Activated T-helper 2 cell treated with anti-CD3 and anti-CD28 coated beads, Interferon-gamma antibody, Interleukin-2, Interleukin-4, amounts not matched to agents 10 μg/mL and 5 μg/mL and 100 μg/mL, durations not matched to agents 14 hours and 24 hours and 36 hours (primary cell): ENCODE results near the gene NEURL1. TPM values are rescaled to one million over a fixed set of nuclear protein-coding genes. Genes with fewer than 3 reads are reported as not detected.

ENCODE experiments used
- DNase-seq: peaks from one replicate; pipeline ENCODE4 v3.0.0; 2021; ENCODE audit warnings: low spot score
- H3K27ac Mint-ChIP-seq: one replicate; pipeline ENCODE4 v1.8.0; 2021; ENCODE audit warnings: mixed read lengths
- H3K27me3 Mint-ChIP-seq: one replicate; pipeline ENCODE4 v1.8.0; 2021; ENCODE audit warnings: low read depth, mixed read lengths
- H3K36me3 Mint-ChIP-seq: one replicate; pipeline ENCODE4 v1.8.0; 2021; ENCODE audit warnings: low read depth, mixed read lengths
- H3K4me1 Mint-ChIP-seq: one replicate; pipeline ENCODE4 v1.8.0; 2021; ENCODE audit warnings: low read depth, mixed read lengths
- H3K4me3 Mint-ChIP-seq: one replicate; pipeline ENCODE4 v1.8.0; 2021; ENCODE audit warnings: low read depth, mild to moderate bottlenecking, moderate library complexity, mixed read lengths
- H3K9me3 Mint-ChIP-seq: one replicate; pipeline ENCODE4 v1.8.0; 2021; ENCODE audit warnings: mixed read lengths
- intact Hi-C: fragments of 100-400 bp; cut with micrococcal nuclease; formaldehyde crosslinking; loops from one replicate; pipeline ENCODE4 v1.15.1; 2023
- total RNA-seq: library from RNA; stranded (reverse); gene quantifications from 2 replicates; pipeline ENCODE4 v1.2.3, GENCODE V29; 2022

NEURL1 gene, protein sequence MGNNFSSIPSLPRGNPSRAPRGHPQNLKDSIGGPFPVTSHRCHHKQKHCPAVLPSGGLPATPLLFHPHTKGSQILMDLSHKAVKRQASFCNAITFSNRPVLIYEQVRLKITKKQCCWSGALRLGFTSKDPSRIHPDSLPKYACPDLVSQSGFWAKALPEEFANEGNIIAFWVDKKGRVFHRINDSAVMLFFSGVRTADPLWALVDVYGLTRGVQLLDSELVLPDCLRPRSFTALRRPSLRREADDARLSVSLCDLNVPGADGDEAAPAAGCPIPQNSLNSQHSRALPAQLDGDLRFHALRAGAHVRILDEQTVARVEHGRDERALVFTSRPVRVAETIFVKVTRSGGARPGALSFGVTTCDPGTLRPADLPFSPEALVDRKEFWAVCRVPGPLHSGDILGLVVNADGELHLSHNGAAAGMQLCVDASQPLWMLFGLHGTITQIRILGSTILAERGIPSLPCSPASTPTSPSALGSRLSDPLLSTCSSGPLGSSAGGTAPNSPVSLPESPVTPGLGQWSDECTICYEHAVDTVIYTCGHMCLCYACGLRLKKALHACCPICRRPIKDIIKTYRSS
- 1.7 and 2.2 TPM in 2 replicates for total RNA-seq

DNA sequence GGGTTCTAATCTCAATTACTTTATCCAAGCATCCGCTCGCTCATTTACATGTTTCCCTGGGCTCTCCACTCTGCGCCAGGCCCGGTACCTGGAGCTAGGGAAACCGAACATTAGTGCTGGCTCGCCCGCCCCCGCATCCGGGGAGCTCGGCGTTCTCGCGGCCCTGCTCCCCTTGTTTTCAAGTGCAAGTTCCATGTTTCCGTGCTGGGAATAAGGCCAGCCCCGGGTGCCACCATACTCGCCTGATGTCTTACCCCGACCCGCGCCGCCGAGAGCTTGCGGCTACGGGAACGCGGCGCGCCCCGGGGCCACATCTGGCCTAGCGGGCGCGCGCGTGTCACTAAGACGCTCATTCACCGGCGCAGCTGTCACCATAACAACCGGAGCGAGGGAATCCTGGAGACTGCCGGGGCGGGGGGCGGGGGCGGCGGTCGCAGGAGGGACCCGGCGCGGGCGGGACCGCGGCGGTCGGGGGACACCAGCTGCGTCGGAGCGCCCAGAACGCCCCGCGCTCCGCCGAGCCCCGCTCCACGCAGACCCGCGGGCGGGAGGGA, at the start of gene NEURL1:
NEURL1 (plus strand) TSS at position 344 of the 554 bp plus-strand sequence. CDS start 683 bp downstream, outside the sequence.
- Mint-ChIP-seq H3K27ac (no peak within 1 kb of the TSS), H3K36me3 (no peaks in the 10 kb centered on the region), H3K27me3 (peaks cover 53% of the 10 kb centered on the region), H3K4me3 (peak within 1 kb of the TSS; percentile 77), H3K9me3 (no peaks in the 10 kb centered on the region), H3K4me1 (peaks cover 15% of the 10 kb centered on the region)
- intact Hi-C loops = loop anchor here (5.0 kb wide), 1 partner anchor 89 kb away; no protein-coding TSS in a partner anchor
- no peak for DNase-seq

DNA sequence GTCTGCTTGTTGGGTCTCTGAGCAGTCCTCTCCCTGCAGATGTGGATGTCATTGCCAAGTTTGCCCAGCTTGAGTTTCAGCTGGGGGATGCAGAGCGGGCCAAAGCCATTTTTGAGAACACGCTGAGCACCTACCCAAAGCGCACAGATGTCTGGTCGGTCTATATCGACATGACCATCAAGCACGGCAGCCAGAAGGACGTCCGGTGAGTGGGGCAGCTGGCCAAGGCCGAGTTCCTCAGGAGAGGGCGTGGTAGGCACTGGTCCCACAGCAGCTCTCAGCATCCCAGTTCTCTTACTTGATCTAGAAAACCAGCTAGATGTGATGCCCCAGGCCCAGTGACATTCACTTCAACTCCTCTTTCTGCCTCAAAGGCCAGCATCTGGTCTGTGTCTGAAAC, 49.0 kb upstream of the NEURL1 start:
- Mint-ChIP-seq H3K4me3 (no peak overlapping the region), H3K27ac (no peak overlapping the region), H3K4me1 (peaks cover 24% of the 10 kb centered on the region), H3K27me3 (no peaks in the 10 kb centered on the region), H3K36me3 (peaks cover 83% of the 10 kb centered on the region), H3K9me3 (no peaks in the 10 kb centered on the region)
- intact Hi-C loops = no loop called here
- DNase-seq = no peak

DNA sequence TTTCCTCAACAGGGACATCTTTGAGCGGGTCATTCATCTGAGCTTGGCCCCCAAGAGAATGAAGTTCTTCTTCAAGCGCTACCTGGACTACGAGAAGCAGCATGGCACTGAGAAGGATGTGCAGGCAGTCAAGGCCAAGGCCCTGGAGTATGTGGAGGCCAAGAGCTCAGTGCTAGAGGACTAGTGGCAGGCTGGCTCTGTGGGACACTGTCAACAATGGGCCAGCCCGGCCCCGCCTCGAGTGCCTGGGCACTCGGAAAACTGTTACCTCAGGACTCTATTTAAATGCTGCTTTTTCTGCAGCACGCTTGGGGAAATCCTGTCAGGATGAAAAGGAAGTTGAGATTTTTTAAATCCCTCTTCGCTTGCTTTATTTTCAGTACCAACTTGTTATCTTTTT, 48.1 kb upstream of the NEURL1 start:
- H3K27me3 Mint-ChIP-seq = no peaks in the 10 kb centered on the region
- DNase-seq = no peak
- H3K27ac Mint-ChIP-seq = no peak overlapping the region
- peaks cover 30% of the 10 kb centered on the region for H3K4me1 Mint-ChIP-seq
- H3K4me3 Mint-ChIP-seq = no peak overlapping the region
- H3K36me3 Mint-ChIP-seq = peaks cover 82% of the 10 kb centered on the region
- no peaks in the 10 kb centered on the region for H3K9me3 Mint-ChIP-seq
- intact Hi-C loops = no loop called here

DNA sequence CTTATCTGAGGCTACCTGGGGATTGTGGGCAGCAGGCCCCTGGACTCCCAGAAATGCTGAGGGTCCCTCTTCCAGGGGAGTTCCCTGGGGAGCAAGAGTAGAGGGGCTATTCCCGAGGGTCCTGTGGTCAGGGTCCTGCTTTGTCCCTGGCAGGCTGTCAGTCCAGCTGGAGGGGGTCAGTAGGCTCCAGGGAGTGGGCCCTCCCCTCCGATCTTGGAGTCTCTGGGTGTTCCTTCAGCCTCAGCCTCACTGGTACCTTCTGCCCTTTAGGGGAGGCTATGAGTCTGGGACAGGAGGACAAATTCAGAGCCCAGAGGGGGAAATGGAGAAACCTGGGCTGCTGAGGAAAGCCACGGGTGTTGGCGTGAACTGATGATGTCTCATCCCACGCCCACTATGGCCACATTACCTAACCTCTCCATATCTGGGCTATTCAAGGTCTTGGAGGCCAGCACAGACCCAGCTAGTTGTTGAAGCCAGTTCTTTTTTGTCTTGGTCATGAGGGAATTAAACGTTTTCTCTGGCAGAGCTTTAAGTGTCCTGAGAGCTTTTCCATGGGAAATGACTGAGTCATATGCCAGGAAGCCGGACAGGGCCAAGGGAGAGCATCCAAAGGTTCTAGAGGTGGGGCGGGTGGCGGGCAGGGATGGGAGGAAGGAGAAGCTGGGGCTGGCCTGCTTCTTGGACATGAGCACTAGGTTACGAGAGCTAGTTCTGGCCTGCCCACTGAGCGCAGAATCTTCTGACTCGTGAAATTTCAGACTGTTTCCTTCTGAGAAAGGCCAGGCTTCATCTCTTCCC, 47.5 kb upstream of the NEURL1 start:
- Mint-ChIP-seq H3K9me3 (no peaks in the 10 kb centered on the region), H3K36me3 (peaks cover 83% of the 10 kb centered on the region), H3K27me3 (no peaks in the 10 kb centered on the region), H3K27ac (no peak overlapping the region), H3K4me1 (peaks cover 36% of the 10 kb centered on the region), H3K4me3 (no peak overlapping the region)
- DNase-seq = no peak
- intact Hi-C loops = no loop called here

DNA sequence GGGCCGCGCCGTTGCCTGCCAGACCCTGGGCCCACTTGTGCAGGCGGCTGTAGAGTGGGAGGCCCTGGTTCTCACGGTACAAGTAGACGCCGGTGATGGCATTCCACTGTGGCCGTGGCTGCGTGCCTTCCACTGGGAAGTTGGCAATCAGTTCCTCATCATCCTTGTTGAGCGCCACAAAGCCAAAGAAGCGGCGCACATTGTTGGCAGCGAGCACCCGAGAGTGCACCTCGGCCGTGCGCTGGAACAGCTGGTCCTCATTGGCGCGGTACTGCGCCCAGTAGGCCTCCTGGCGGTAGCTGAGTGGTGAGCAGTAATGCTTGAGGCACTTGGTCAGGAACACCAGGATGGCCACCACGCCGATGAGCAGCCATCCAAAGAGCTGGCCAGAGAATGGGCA, 46.3 kb upstream of the NEURL1 start:
- H3K36me3 Mint-ChIP-seq = peaks cover 83% of the 10 kb centered on the region
- peaks cover 41% of the 10 kb centered on the region for H3K4me1 Mint-ChIP-seq
- no peak overlapping the region for H3K27ac Mint-ChIP-seq
- DNase-seq = no peak
- H3K4me3 Mint-ChIP-seq = no peak overlapping the region
- intact Hi-C loops = no loop called here
- H3K27me3 Mint-ChIP-seq = no peaks in the 10 kb centered on the region
- H3K9me3 Mint-ChIP-seq = no peaks in the 10 kb centered on the region

DNA sequence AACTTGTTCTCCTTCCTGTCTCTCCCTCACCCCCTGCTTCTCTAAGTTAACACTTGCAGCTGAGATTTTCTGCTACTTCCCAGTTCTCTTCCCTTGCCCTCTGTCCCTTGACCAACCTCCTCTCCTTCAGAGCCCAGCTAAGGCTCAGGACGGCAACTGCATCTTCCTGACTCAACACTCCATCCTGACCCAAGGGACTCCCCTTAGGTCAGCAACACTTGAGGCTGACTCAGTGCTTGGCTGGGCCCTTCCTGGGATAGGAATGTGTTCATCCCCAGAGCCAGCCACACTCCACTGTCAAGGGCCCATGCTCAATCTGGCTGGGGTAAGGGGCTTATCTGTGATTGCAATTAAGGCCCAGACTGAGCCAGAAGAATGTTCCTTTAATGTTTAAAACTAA, 44.8 kb upstream of the NEURL1 start:
- Mint-ChIP-seq H3K4me3 (peak overlapping the region; percentile 52), H3K9me3 (no peaks in the 10 kb centered on the region), H3K27me3 (no peaks in the 10 kb centered on the region), H3K27ac (peak overlapping the region; percentile 78), H3K4me1 (peaks cover 53% of the 10 kb centered on the region), H3K36me3 (peaks cover 70% of the 10 kb centered on the region)
- no peak for DNase-seq
- intact Hi-C loops = no loop called here

DNA sequence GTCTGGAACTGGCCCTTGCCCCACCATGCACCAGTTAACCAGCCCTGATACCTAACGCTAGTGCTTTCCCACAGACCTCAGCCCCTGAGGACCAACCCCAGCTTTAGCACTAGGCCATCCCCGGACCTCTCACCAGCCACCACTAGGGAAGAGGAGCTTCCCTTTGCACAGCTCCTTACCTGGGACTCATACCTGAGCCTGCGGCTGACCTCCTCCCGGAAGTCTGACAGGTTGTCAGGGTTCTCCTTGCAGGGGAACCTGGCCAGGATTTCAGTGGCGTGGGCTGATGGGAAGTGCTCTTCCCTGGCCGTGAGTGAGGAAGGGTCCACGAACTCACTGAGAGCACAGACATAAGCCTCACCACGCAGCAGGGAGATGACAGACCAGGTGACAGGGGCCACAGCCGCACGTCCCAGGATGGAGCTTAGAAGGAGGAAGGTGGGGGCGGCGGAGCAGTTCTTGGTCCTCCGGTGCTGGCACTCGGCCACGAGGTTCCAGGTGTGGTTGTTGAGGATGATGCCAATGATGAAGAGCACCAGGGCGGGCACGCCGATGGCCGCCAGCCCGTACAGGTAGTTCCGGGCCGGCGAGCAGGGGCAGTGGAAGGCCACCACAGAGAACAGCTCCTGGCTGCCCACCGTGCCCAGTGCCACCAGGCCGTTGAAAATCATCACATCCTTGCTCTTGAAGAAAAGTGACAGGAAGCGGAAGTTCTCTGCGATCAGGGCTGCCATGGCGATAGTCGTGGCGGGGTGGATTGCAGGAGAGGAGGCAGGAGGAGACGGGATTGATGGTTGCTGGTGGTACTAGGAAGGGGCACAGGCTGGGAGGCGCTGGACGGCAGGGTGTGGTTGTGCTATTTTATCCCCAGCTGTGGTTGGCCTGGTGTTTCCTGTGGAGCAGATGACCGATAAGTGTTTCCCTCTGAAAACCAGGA, 44.0 kb upstream of the NEURL1 start:
- DNase-seq = no peak
- intact Hi-C loops = no loop called here
- peaks cover 54% of the 10 kb centered on the region for H3K4me1 Mint-ChIP-seq

DNA sequence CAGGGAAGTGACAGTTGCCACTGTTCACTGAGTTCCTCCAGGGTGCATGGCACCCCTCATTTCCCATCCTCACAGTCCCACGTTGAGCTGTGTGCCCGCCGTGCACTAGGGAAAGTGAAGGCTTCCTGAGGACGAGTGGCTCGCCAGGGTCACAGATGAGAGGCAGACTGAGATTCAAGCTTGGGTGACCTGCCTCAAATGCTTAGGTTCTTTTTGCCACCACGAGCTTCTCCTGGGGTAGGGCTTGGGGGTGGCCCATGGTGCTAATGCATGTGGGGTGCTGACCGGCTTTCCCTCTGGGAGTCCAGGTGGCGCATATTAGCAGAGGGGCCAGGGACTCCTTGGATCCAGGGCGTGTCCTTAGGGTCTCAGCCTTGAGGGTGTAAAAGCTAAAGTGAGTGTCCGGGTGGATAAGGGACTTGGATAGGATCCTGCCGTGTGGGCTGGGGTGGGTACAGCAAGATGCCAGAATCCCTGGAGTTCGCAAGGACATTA, 43.3 kb upstream of the NEURL1 start:
- no peak for DNase-seq
- no peaks in the 10 kb centered on the region for H3K9me3 Mint-ChIP-seq
- H3K4me1 Mint-ChIP-seq = peaks cover 54% of the 10 kb centered on the region
- peak overlapping the region; percentile 91 for H3K4me3 Mint-ChIP-seq
- H3K27me3 Mint-ChIP-seq = no peaks in the 10 kb centered on the region
- intact Hi-C loops = no loop called here
- peaks cover 55% of the 10 kb centered on the region for H3K36me3 Mint-ChIP-seq
- peak overlapping the region; percentile 79 for H3K27ac Mint-ChIP-seq

More for the DNA sequence above, 44.0 kb upstream of the NEURL1 start:
- Mint-ChIP-seq H3K9me3 (no peaks in the 10 kb centered on the region), H3K36me3 (peaks cover 63% of the 10 kb centered on the region), H3K4me3 (peak overlapping the region; percentile 91), H3K27me3 (no peaks in the 10 kb centered on the region), H3K27ac (peak overlapping the region; percentile 51)

DNA sequence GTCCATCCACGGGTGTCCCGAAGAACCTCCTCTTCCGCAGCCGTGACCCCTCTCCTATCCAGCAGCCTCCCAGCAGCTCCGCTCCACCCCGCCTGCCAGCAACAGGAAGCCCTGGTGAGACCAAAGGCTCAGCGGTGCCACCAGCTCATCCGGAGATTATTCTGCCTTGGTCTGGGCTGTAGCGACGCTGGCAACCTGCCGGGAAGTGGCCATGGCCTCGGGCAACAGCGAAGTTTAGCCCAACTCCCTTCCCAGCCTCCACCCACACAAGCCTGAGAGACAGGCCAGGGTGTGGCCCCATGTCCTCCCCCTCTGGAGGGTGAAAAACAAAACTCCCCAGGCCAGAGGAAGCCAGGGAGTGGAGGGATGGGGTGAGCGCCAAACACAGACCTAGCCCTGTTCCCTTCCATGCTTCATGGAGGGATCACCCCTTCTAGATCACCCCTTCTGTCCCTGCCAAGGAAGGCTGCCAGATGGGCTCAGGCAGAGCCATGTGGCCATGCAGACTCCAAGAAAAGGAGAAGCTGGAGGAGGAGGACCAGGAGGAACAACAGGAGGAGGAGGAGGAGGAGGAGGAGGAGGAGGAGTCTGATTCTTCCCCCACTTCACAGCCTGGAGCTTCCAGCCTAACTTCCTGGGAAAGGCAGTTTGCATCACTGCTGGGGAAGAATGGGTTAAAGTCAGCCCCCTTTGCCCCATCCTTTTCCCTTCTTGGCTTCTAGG, 42.3 kb upstream of the NEURL1 start:
- Mint-ChIP-seq H3K27ac (peak overlapping the region; percentile 79), H3K4me1 (peaks cover 47% of the 10 kb centered on the region), H3K9me3 (no peaks in the 10 kb centered on the region), H3K36me3 (peaks cover 45% of the 10 kb centered on the region), H3K27me3 (no peaks in the 10 kb centered on the region), H3K4me3 (peak overlapping the region; percentile 91)
- DNase-seq = peak; percentile 37
- intact Hi-C loops = loop anchor here (1.0 kb wide), 1 partner anchor 20 kb away; no protein-coding TSS in a partner anchor

DNA sequence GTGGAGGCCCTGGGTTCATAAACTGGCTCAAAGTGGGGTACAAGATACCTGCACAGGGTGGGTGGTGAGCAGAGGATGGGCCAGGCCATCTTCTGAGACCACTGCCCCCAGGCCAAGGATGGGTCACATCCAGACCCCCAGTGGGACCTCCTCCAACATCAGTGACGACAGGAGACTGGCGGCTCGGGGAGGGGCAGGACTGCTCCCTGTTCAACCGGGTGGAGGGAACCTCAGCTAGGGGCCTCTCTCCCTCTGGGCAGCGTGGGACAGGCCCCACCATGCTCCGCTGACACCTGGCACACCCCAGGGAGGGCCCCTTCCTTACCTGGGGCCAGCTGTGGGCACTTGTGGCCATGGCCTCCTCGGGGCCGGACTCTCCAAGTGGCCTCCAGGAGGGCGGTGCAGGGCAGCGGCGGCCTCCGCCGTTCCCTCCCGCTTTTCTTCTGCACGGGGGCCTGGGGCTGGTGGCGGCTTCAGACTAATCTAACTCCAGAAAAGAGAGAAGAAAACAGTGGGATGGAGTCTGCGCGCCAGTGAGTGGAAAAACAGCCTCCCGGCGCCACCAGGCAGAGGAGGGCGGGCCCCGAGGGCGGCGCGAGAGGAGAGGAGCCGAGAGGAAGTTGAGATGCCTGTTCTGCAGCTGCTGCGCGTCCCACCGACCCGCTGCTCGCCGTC, 41.5 kb upstream of the NEURL1 start, which contains the start of gene CALHM2:
CALHM2 (minus strand) TSS at position 540 of the 675 bp plus-strand sequence. CDS start 2,429 bp downstream, outside the sequence.
- peak; percentile 46 for DNase-seq
- Mint-ChIP-seq H3K36me3 (peaks cover 39% of the 10 kb centered on the region), H3K27ac (peak within 1 kb of the TSS; percentile 79), H3K4me1 (peaks cover 45% of the 10 kb centered on the region), H3K27me3 (no peaks in the 10 kb centered on the region), H3K9me3 (no peaks in the 10 kb centered on the region), H3K4me3 (peak within 1 kb of the TSS; percentile 91)
- intact Hi-C loops = loop anchor here (1.0 to 2.0 kb wide), 2 partner anchors 19 to 31 kb away; no protein-coding TSS in a partner anchor
